ENCODE data around the gene CDK15. TPM values are rescaled to one million over a fixed set of nuclear protein-coding genes. Genes with fewer than 3 reads are reported as not detected.

Gene CDK15
- polyA plus RNA-seq, 2 of the 4 experiments (the other 2 are of a cell fraction), result not detected

DNA sequence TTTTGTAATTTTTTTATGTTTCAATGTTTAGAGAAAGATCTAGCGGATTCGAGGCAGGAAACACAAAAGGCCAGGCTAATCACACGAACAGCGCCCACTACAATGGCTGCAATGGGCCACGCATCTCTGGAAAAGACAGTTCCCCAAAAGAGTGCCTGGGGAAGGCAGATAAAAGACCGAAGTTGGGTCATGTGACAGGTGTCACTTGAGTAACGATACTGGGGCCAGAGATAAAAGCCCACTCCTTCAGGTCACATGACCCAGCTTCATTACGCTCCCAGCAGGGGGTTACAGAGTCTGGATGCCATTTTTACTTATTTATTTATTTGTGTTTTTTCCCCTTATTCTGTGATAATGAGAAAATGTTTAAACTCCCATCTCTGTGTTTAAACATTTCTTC is 95.4 kb downstream of the CDK15 start:
- WGBS (ENCODE audit: missing lambda C conversion rate), result 80% methylated on average over 8 of the region's 8 CpGs
- POLR2A ChIA-PET, result no interaction called here
- no peak for ATAC-seq

DNA sequence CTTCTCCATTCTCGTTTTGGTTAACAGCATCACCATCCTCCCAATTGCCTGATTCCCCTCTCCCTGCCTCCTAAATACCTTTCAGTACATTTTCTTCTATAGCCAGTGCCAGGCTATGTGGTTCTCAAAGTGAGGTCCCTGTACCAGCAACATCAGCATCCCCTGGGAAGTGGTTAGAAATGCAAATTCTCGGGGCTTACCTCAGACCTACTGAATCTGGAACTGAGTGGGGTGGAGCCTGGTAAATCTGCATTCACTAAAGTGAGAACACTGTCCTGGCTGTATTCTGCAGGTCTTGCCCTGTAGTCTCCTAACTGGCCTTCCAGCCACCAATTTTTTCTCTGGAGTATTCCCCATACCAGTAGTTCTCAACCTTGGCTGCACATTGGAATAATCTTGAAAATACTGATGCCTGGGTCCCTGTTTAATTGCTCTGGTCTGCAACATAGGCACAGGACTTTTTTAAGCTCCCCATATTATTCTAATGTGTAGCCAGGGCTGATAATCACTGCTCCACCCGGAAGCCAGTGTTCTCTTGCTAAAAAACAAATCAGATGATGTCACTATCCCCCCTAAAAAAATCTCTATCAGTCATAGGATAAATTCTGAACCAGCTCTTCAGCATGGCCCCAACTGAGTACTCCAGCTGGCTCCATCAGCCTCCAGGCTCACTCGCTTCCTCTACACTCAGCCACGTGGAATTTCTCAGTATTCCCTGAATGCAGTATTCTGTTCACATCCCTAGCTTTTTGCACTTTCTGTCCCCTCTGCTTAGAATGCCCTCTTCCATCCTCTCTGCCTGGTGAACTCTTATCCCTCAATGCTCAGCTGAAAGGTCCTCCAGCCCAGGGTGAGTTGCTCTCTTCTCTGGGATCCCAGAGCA is 98.4 kb downstream of the CDK15 start:
- ATAC-seq (peak in 1 of 2 experiments; percentile 27; a peak in 1 of 6 replicates), FAIRE-seq (no peak), DNase-seq (ENCODE audit: low read depth in 1 of 2, low spot score in 1 of 2) (no peak)
- peaks cover 13% of the 10 kb centered on the region for H3K4me1 ChIP-seq
- no peak overlapping the region for H3K4me2 ChIP-seq
- WGBS (ENCODE audit: missing lambda C conversion rate), result 30% methylated on average over 5 of the region's 5 CpGs
- ChIA-PET POLR2A (no interaction called here), CTCF (interaction anchor here (0.6 to 1.2 kb wide), 6 partner anchors 8 to 274 kb away, joined by 3 to 4 read pairs (median 3); no protein-coding TSS in a partner anchor)
- no peak overlapping the region for H3K4me3 ChIP-seq
- TF ChIP-seq, protein P1, sequence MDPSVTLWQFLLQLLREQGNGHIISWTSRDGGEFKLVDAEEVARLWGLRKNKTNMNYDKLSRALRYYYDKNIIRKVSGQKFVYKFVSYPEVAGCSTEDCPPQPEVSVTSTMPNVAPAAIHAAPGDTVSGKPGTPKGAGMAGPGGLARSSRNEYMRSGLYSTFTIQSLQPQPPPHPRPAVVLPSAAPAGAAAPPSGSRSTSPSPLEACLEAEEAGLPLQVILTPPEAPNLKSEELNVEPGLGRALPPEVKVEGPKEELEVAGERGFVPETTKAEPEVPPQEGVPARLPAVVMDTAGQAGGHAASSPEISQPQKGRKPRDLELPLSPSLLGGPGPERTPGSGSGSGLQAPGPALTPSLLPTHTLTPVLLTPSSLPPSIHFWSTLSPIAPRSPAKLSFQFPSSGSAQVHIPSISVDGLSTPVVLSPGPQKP (IDR thresholded peaks at IDR 0.05; ENCODE audit: low read depth, low read length), result no peak
- no peak for TF ChIP-seq RNF2 (IDR thresholded peaks at IDR 0.05; ENCODE audit: borderline replicate concordance, low read depth)
- no peak for TF ChIP-seq CHD2 (IDR thresholded peaks at IDR 0.05; ENCODE audit: low read length, partially characterized antibody)
- no peak for TF ChIP-seq KDM5A (IDR thresholded peaks at IDR 0.05)
- TF ChIP-seq, protein P2, sequence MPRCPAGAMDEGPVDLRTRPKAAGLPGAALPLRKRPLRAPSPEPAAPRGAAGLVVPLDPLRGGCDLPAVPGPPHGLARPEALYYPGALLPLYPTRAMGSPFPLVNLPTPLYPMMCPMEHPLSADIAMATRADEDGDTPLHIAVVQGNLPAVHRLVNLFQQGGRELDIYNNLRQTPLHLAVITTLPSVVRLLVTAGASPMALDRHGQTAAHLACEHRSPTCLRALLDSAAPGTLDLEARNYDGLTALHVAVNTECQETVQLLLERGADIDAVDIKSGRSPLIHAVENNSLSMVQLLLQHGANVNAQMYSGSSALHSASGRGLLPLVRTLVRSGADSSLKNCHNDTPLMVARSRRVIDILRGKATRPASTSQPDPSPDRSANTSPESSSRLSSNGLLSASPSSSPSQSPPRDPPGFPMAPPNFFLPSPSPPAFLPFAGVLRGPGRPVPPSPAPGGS (IDR thresholded peaks at IDR 0.05), result no peak
- no peak for TF ChIP-seq GATA3 (IDR thresholded peaks at IDR 0.05; ENCODE audit: borderline replicate concordance)
- no peak for TF ChIP-seq RCOR1 (IDR thresholded peaks at IDR 0.05; ENCODE audit: low read depth, low read length)
- no peak for TF ChIP-seq BHLHE40 (IDR thresholded peaks at IDR 0.05; ENCODE audit: low read depth, low read length)
- H3K27ac ChIP-seq, result no peak overlapping the region
- H3K9me3 ChIP-seq, result no peaks in the 10 kb centered on the region

More for the DNA sequence above, 95.4 kb downstream of the CDK15 start:
- H3K4me3 ChIP-seq, result no peak overlapping the region
- H3K9me3 ChIP-seq, result no peaks in the 10 kb centered on the region
- no peak overlapping the region for H3K27ac ChIP-seq
- CTCF ChIA-PET, result interaction anchor here (1.3 to 2.1 kb wide), 2 partner anchors 22 to 42 kb away, joined by 4 to 8 read pairs; no protein-coding TSS in a partner anchor
- no peaks in the 10 kb centered on the region for H3K4me1 ChIP-seq
- DNase-seq (ENCODE audit: low read depth in 1 of 2, low spot score in 1 of 2) (no peak), FAIRE-seq (no peak)
- H3K4me2 ChIP-seq, result no peak overlapping the region
- TF ChIP-seq ZC3H11A (IDR thresholded peaks at IDR 0.05) (no peak), FOXS1 (CRISPR knock-in tag; IDR thresholded peaks at IDR 0.05) (no peak)
- TF ChIP-seq, protein P3, sequence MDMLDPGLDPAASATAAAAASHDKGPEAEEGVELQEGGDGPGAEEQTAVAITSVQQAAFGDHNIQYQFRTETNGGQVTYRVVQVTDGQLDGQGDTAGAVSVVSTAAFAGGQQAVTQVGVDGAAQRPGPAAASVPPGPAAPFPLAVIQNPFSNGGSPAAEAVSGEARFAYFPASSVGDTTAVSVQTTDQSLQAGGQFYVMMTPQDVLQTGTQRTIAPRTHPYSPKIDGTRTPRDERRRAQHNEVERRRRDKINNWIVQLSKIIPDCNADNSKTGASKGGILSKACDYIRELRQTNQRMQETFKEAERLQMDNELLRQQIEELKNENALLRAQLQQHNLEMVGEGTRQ (IDR thresholded peaks at IDR 0.05), result peak; percentile 37; the same call in 1 of the 2 replicates

DNA sequence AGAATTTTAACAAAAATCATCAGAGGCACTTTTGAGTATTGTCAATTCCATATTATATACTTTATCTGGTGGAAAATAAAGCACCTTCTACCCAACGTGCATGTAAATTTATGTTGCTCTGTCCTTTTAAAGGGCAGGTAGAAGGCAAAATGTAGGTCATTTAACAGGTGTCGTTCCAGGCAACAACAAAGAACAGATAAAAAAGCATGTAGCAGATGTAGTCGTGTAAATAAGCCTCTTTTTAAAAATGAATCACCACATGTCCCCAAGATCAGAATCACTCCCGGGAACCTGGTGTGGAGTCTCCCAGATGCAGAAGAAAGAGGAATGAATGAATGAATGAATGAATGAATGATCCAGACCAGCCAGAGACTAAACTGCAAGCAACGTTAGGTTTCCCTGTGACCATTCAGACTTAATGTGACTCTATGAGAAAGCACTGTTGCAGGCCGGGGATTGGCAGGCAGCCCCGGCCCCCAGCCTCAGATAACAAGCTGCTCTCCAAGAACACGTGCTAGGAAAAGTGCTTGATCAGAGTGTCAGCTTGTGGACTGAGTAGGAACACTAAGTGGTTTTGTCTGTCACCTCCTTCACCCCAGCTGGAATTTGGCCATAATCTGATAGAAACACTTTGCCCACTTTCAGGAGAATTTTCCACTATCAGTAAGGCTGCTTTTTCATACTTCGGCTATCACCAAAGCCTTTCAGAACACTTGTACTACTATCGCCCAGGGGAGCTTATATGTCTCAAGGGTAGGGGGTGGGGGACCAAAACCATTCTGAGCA is 100.6 kb downstream of the CDK15 start:
- Histone ChIP-seq H3K9me3 (no peaks in the 10 kb centered on the region), H3K4me1 (peaks cover 19% of the 10 kb centered on the region), H3K4me3 (no peak overlapping the region), H3K27ac (no peak overlapping the region), H3K4me2 (no peak overlapping the region)
- ChIA-PET CTCF (no interaction called here), POLR2A (no interaction called here)
- DNase-seq (ENCODE audit: low read depth in 1 of 2, low spot score in 1 of 2) (no peak), FAIRE-seq (no peak), ATAC-seq (no peak)
- TF ChIP-seq, protein P4, sequence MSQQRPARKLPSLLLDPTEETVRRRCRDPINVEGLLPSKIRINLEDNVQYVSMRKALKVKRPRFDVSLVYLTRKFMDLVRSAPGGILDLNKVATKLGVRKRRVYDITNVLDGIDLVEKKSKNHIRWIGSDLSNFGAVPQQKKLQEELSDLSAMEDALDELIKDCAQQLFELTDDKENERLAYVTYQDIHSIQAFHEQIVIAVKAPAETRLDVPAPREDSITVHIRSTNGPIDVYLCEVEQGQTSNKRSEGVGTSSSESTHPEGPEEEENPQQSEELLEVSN (IDR thresholded peaks at IDR 0.05; ENCODE audit: borderline replicate concordance, low read depth), result no peak
- TF ChIP-seq RNF2 (IDR thresholded peaks at IDR 0.05; ENCODE audit: borderline replicate concordance, low read depth), result no peak
- TF ChIP-seq FOXS1 (CRISPR knock-in tag; IDR thresholded peaks at IDR 0.05), result no peak
- TF ChIP-seq RFX5 (IDR thresholded peaks at IDR 0.05), result no peak
- WGBS (ENCODE audit: missing lambda C conversion rate), result 75% methylated on average over 10 of the region's 10 CpGs

Measured in A549 (cell line).